PC-9 (cell line): ENCODE results near the gene SPECC1L. TPM values are rescaled to one million over a fixed set of nuclear protein-coding genes. Genes with fewer than 3 reads are reported as not detected.
A peak's percentile ranks its signal among the peaks of the same experiment; 100 is the strongest.

Source experiments
- BruUV-seq: library from RNA; stranded (reverse); fragments of 400-500 nt; replicated peaks from 2 replicates; lab custom pipeline; 2021; lab: Mats Ljungman, UMichigan
- CTCF ChIA-PET: fragments of 300-600 bp; sonication (Branson Sonifier 250); formaldehyde crosslinking; loops from one replicate; lab custom pipeline; 2022; ENCODE audit warnings: antibody characterized with exemption; lab: Charles Lee
- POLR2A ChIA-PET: fragments of 300-600 bp; sonication (Branson Sonifier 250); formaldehyde crosslinking; loops from one replicate; lab custom pipeline; 2022; ENCODE audit warnings: antibody characterized with exemption; ENCODE audit not compliant: unreplicated experiment; lab: Charles Lee
- DNase-seq, 2 experiments: peaks; one replicate each; pipeline versions ENCODE4 v3.0.0 to v3.0.0-alpha.2; 2015 to 2022; ENCODE audit warnings: mixed read lengths in 1 of 2
- H2AFZ ChIP-seq: fragments of 200-600 bp; sonication (generic); 2 replicates; pipeline ENCODE4 v1.8.1; 2017; ENCODE audit warnings: antibody characterized with exemption
- H3F3A ChIP-seq: fragments of 200-600 bp; sonication (generic); 2 replicates; pipeline ENCODE4 v1.8.1; 2017; ENCODE audit warnings: antibody characterized with exemption, mild to moderate bottlenecking, low read depth; ENCODE audit not compliant: insufficient read depth
- H3K27ac ChIP-seq: fragments of 200-600 bp; sonication (generic); 2 replicates; pipeline ENCODE4 v1.6.1; 2016; ENCODE audit warnings: mixed run types
- H3K27me3 ChIP-seq: fragments of 200-600 bp; sonication (generic); 2 replicates; pipeline ENCODE4 v1.6.1; 2016; ENCODE audit warnings: low read depth, mixed run types; ENCODE audit not compliant: insufficient read depth
- H3K36me3 ChIP-seq: fragments of 200-600 bp; sonication (generic); 2 replicates; pipeline ENCODE4 v1.6.1; 2016; ENCODE audit warnings: low read depth, mixed run types
- H3K4me1 ChIP-seq: fragments of 200-600 bp; sonication (generic); replicated peaks from 2 replicates; pipeline ENCODE4 v1.6.1; 2016; ENCODE audit warnings: mixed run types; ENCODE audit not compliant: insufficient read depth
- H3K4me2 ChIP-seq: fragments of 200-600 bp; sonication (generic); 2 replicates; pipeline ENCODE4 v1.6.1; 2017; ENCODE audit warnings: mixed run types
- H3K4me3 ChIP-seq: fragments of 200-600 bp; sonication (generic); 2 replicates; pipeline ENCODE4 v1.6.1; 2016; ENCODE audit warnings: mixed run types
- H3K79me2 ChIP-seq: fragments of 200-600 bp; sonication (generic); 2 replicates; pipeline ENCODE4 v1.6.1; 2017; ENCODE audit warnings: low read depth, mixed run types
- H3K9me2 ChIP-seq: fragments of 200-600 bp; sonication (generic); 2 replicates; pipeline ENCODE4 v1.8.1; 2017; ENCODE audit warnings: mild to moderate bottlenecking; ENCODE audit not compliant: insufficient read depth
- H3K9me3 ChIP-seq: fragments of 200-600 bp; sonication (generic); 2 replicates; pipeline ENCODE4 v1.8.1; 2016; ENCODE audit warnings: low read depth; ENCODE audit not compliant: insufficient read depth
- H4K20me1 ChIP-seq: fragments of 200-600 bp; sonication (generic); 2 replicates; pipeline ENCODE4 v1.8.1; 2017; ENCODE audit not compliant: insufficient read depth
- CTCF ChIP-seq: fragments of 200-600 bp; sonication (generic); conservative IDR thresholded peaks from 2 replicates; pipeline ENCODE4 v1.6.1; 2017; ENCODE audit warnings: mixed run types, antibody characterized with exemption, mild to moderate bottlenecking, moderate library complexity
- EZH2 ChIP-seq: fragments of 200-600 bp; sonication (generic); IDR thresholded peaks from 2 replicates; pipeline ENCODE4 v1.8.0; 2017; ENCODE audit warnings: antibody characterized with exemption, low read depth
- intact Hi-C: fragments of 100-400 bp; cut with micrococcal nuclease; formaldehyde crosslinking; loops from one replicate; pipeline ENCODE4 v1.10.0; 2022; ENCODE audit not compliant: unreplicated experiment
- total RNA-seq: library from RNA; stranded (reverse); gene quantifications from 2 replicates; pipeline ENCODE4 v1.2.3, GENCODE V29; 2021

SPECC1L gene
- total RNA-seq, 1 experiment from 2014 or later: 38.9 TPM

GRCh38 chr22:24421428-24421931 lies 150.8 kb downstream of the SPECC1L start:
- intact Hi-C loops: no loop called here
- ChIA-PET CTCF (no interaction called here), POLR2A (no interaction called here)
- H3K9me3 ChIP-seq: no peaks in the 10 kb centered on the region
- no peak for DNase-seq
- no TSS peak for BruUV-seq
- H3K27ac ChIP-seq: no peak overlapping the region
- no peaks in the 10 kb centered on the region for H3K36me3 ChIP-seq
- H3K79me2 ChIP-seq: no peaks in the 10 kb centered on the region
- H3K9me2 ChIP-seq: no peaks in the 10 kb centered on the region
- peaks cover 5% of the 10 kb centered on the region for H3F3A ChIP-seq
- H2AFZ ChIP-seq: no peak overlapping the region
- no peaks in the 10 kb centered on the region for H3K4me1 ChIP-seq
- no peaks in the 10 kb centered on the region; the same call in 1 of the 2 replicates for H4K20me1 ChIP-seq
- H3K4me3 ChIP-seq: no peak overlapping the region
- TF ChIP-seq CTCF (no peak; the same call in 1 of the 2 replicates), EZH2 (no peak)
- no peak overlapping the region for H3K4me2 ChIP-seq
- no peaks in the 10 kb centered on the region for H3K27me3 ChIP-seq

- no peak for TF ChIP-seq EZH2
- no peak for TF ChIP-seq CTCF
- Histone ChIP-seq H3K9me2 (no peaks in the 10 kb centered on the region), H3K4me2 (no peak overlapping the region), H3K4me3 (no peak overlapping the region), H4K20me1 (no peaks in the 10 kb centered on the region), H3K27ac (no peak overlapping the region), H3K79me2 (no peaks in the 10 kb centered on the region), H3K9me3 (no peaks in the 10 kb centered on the region), H3K4me1 (no peaks in the 10 kb centered on the region), H3K36me3 (no peaks in the 10 kb centered on the region), H2AFZ (no peak overlapping the region), H3K27me3 (no peaks in the 10 kb centered on the region), H3F3A (peaks cover 5% of the 10 kb centered on the region)
- POLR2A ChIA-PET: no interaction called here
- no TSS peak for BruUV-seq
- intact Hi-C loops: loop anchor here (2.0 kb wide), 1 partner anchor 103 kb away; no protein-coding TSS in a partner anchor
- no peak for DNase-seq
- CTCF ChIA-PET: no interaction called here
These were observed 151.6 kb downstream of the SPECC1L start for GRCh38 chr22:24422102-24422665.

GRCh38 chr22:24423519-24424000 lies 152.9 kb downstream of the SPECC1L start:
- Histone ChIP-seq H4K20me1 (no peaks in the 10 kb centered on the region), H3K4me2 (peak overlapping the region; percentile 93), H3K27ac (no peak overlapping the region), H3K27me3 (no peaks in the 10 kb centered on the region), H3K9me3 (no peaks in the 10 kb centered on the region), H3K4me3 (peak overlapping the region; percentile 78; the same call in 1 of the 2 replicates), H3K9me2 (no peaks in the 10 kb centered on the region), H3K79me2 (no peaks in the 10 kb centered on the region), H3K4me1 (no peaks in the 10 kb centered on the region), H3K36me3 (no peaks in the 10 kb centered on the region), H3F3A (peaks cover 5% of the 10 kb centered on the region; the same call in 1 of the 2 replicates), H2AFZ (no peak overlapping the region)
- POLR2A ChIA-PET: no interaction called here
- intact Hi-C loops: loop anchor here (1.0 to 2.0 kb wide), 2 partner anchors 80 to 101 kb away; no protein-coding TSS in a partner anchor
- peak in 1 of 2 experiments; percentile 57 for DNase-seq
- CTCF ChIA-PET: interaction anchor here (0.6 kb wide), 1 partner anchor 104 kb away, joined by 8 read pairs; no protein-coding TSS in a partner anchor
- BruUV-seq: no TSS peak
- TF ChIP-seq CTCF: peak; percentile 75
- no peak for TF ChIP-seq EZH2
